Fibroblast of the aortic adventitia (primary cell): ENCODE results near the gene SEPTIN8. TPM values are rescaled to one million over a fixed set of nuclear protein-coding genes. Genes with fewer than 3 reads are reported as not detected.

Source experiments
- DNase-seq: peaks from one replicate; pipeline ENCODE4 v3.0.0-alpha.2; 2010; ENCODE audit warnings: low read depth
- H3K4me3 ChIP-seq: 2 replicates; pipeline ENCODE4 v1.5.1; 2011; ENCODE audit warnings: low read depth, mild to moderate bottlenecking, control low read depth, low read length, moderate library complexity
- CTCF ChIP-seq: IDR thresholded peaks from 2 replicates; pipeline ENCODE4 v1.5.1; 2011; ENCODE audit warnings: mild to moderate bottlenecking, low read length, control low read depth, inconsistent platforms; ENCODE audit not compliant: insufficient read depth
- total RNA-seq: library from RNA; depleted of rRNA; stranded (reverse); fragments of >200 nt; gene quantifications from 2 replicates; pipeline ENCODE4 v1.2.3, GENCODE V29; 2012; ENCODE audit warnings: low replicate concordance

The SEPTIN8 gene
- total RNA-seq, 1 donor = 43.0 TPM

GRCh38 chr5:132764051-132764450, 13.0 kb downstream of the SEPTIN8 start:
- no peak overlapping the region for H3K4me3 ChIP-seq
- no peak for TF ChIP-seq CTCF
- DNase-seq = no peak

DNA sequence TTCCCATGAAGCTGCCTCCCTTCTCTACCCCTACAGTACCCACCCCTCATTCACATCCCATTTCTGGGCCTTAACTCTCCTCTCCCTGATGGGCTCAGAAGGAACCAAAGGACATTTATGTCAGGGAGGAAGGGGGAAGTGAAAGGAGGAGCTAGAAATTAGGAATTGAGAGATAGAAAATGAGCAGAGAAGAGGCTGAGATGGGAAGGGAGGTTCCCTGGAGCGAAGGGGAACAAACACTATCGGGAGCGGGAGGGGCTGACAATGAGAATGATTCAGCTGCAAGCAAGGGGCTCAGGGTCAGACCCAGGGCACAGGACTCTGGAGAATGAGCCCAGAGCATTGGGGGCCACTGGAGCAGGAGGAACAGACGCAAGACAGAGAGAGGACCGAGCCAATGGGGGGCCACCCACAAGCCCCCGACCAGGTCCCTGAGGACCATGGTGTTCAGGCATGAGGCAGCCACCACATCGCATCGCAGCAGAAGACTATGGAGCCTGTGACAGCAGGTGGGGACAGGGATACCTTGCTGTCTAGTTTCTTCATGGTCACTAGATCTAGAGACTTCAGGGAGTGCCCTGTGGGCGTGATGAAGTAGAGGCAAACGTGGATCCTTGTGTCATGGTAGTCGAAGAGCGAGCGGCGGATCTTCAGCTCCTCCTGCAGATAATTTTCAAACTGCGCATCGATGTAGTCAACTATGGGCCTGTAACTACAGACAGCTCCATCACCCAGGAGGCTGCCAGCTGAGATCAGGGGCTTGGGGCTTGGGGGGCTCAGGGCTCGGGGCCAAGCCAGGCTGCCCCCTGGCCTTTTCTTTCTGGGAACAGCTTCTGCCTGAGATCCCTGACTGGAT, 13.6 kb downstream of the SEPTIN8 start:
- H3K4me3 ChIP-seq = no peak overlapping the region
- DNase-seq = no peak
- TF ChIP-seq CTCF = no peak

DNA sequence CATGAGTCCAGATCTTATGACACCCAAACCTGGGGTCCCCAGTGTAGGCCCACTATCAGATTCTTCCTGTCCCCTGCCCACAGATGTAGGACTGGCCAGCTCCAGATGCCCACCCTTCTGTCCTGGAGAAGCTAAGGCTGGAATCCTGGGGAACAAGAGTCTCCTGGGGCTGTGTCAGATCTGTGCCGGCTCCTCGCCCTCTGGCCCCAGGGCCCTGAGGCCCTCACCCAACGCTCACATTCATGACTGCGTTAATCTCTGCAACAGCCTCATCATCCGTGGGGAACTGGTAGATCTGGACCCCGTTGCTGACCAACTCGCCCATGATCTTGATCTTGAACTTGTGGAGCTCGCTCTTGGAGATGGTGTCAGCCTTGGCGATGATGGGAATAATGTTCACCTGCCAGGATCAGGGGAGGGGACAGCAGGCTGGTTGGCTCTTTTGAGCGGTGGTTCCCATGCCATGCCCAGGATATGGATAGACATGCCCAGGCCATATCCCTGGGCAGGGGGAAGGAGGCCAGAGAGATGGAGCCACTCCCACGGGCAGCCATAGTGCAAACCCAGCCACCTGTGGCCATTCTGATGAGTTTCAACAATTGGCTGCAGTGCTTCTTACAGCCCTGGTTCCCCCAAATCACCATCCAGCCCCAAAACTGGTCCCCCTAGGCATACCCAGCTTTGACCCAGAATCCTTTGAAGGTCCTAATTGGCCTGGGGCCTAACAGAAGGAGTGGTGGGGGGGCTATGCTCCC, 14.6 kb downstream of the SEPTIN8 start:
- H3K4me3 ChIP-seq = no peak overlapping the region
- no peak for TF ChIP-seq CTCF
- no peak for DNase-seq

GRCh38 chr5:132761321-132762240, 15.5 kb downstream of the SEPTIN8 start:
- TF ChIP-seq CTCF = no peak
- no peak overlapping the region for H3K4me3 ChIP-seq
- no peak for DNase-seq

- no peak for TF ChIP-seq CTCF
- DNase-seq = no peak
- H3K4me3 ChIP-seq = no peak overlapping the region
These were observed 16.3 kb downstream of the SEPTIN8 start for GRCh38 chr5:132760601-132761317.

DNA sequence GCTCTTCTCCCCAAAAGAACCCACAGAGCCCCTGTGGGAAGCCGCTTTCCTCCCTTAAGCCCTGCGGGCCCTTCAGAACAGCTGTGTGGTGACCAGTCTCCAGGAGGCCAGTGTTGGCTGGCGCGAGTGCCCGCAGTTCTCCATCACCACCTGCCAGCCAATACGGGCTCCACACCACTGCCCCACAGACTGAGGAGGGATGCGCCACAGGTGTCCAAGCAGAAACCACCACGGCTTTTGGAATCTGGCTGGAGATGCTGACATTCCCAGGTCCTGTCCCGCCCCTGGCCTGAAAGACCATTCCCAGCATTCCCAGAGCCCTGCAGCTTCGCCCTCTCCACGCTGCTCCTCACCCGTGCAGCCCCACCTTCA, 17.0 kb downstream of the SEPTIN8 start:
- no peak for TF ChIP-seq CTCF
- no peak for DNase-seq

More for the DNA sequence above, 17.0 kb downstream of the SEPTIN8 start:
- no peak overlapping the region for H3K4me3 ChIP-seq
